ENCODE data around the gene EN2. TPM values are rescaled to one million over a fixed set of nuclear protein-coding genes. Genes with fewer than 3 reads are reported as not detected.

EN2 gene
- total and polyA plus RNA-seq, 11 donors: 0.06 to 0.08 TPM; not detected in 9

GRCh38 chr7:155487509-155488482 is 29.9 kb downstream of the EN2 start:
- no peak for ATAC-seq
- Histone ChIP-seq H3K36me3 (no peaks in the 10 kb centered on the region), H3K4me1 (peaks cover 0 to 25% (median 6%) of the 10 kb centered on the region in 12 donors), H3K27ac (no peak overlapping the region), H3K9me3 (no peaks in the 10 kb centered on the region), H3K4me3 (no peak overlapping the region), H3K27me3 (peaks cover 0 to 92% (median 30%) of the 10 kb centered on the region in 9 donors)
- WGBS, 4 donors: 82 to 89% (median 87%) methylated on average over 29 to 31 of the region's 31 CpGs
- intact Hi-C loops (cut with DNase I): loop anchor here in 1 of 10 donors (5.0 kb wide), 1 partner anchor 50 kb away; no protein-coding TSS in a partner anchor
- TF ChIP-seq POLR2A (IDR thresholded peaks at IDR 0.05) (no peak), CTCF (IDR thresholded peaks at IDR 0.05) (no peak)
- no peak for DNase-seq

- DNase-seq: no peak
- intact Hi-C loops (cut with DNase I): loop anchor here in 1 of 10 donors (5.0 kb wide), 1 partner anchor 51 kb away; no protein-coding TSS in a partner anchor
- H3K27me3 ChIP-seq: peaks cover 0 to 92% (median 26%) of the 10 kb centered on the region in 9 donors
Observed at GRCh38 chr7:155488483-155489127, 30.7 kb downstream of the EN2 start.

GRCh38 chr7:155489158-155489840 is 31.4 kb downstream of the EN2 start:
- DNase-seq (no peak), ATAC-seq (no peak)
- H3K4me3 ChIP-seq: no peak overlapping the region
- TF ChIP-seq CTCF (IDR thresholded peaks at IDR 0.05): no peak
- TF ChIP-seq POLR2A (IDR thresholded peaks at IDR 0.05): no peak
- H3K9me3 ChIP-seq: no peaks in the 10 kb centered on the region
- H3K27ac ChIP-seq: no peak overlapping the region
- peaks cover 0 to 21% (median 6%) of the 10 kb centered on the region in 12 donors for H3K4me1 ChIP-seq
- 54 to 71% (median 65%) methylated on average over 9 to 20 of the region's 20 CpGs for WGBS, 4 donors
- H3K27me3 ChIP-seq: peaks cover 0 to 92% (median 29%) of the 10 kb centered on the region in 9 donors
- no peaks in the 10 kb centered on the region for H3K36me3 ChIP-seq
- intact Hi-C loops (cut with DNase I): loop anchor here in 1 of 10 donors (5.0 kb wide), 1 partner anchor 52 kb away; no protein-coding TSS in a partner anchor

More at GRCh38 chr7:155488483-155489127, 30.7 kb downstream of the EN2 start:
- H3K27ac ChIP-seq: no peak overlapping the region
- no peaks in the 10 kb centered on the region for H3K9me3 ChIP-seq
- 53 to 63% (median 57%) methylated on average over 9 of the region's 9 CpGs for WGBS, 4 donors
- H3K4me1 ChIP-seq: peaks cover 0 to 25% (median 6%) of the 10 kb centered on the region in 12 donors
- H3K4me3 ChIP-seq: no peak overlapping the region
- no peak for ATAC-seq
- no peaks in the 10 kb centered on the region for H3K36me3 ChIP-seq
- no peak for TF ChIP-seq CTCF (IDR thresholded peaks at IDR 0.05)
- TF ChIP-seq POLR2A (IDR thresholded peaks at IDR 0.05): no peak
